HEK293T (cell line): ENCODE results near the gene BFAR.

Source experiments
- ARNT ChIP-seq: fragments of 450-650 bp; IDR thresholded peaks from 2 replicates; pipeline ENCODE4 v1.6.1; 2017; ENCODE audit warnings: mild to moderate bottlenecking
- BHLHE40 ChIP-seq: fragments of 450-650 bp; IDR thresholded peaks from 2 replicates; pipeline ENCODE4 v1.6.1; 2016; ENCODE audit warnings: mild to moderate bottlenecking, moderate library complexity, borderline replicate concordance
- ELF4 ChIP-seq: fragments of 450-650 bp; IDR thresholded peaks from 2 replicates; pipeline ENCODE4 v1.6.1; 2017; ENCODE audit warnings: antibody characterized with exemption
- FOXA1 ChIP-seq: fragments of 450-650 bp; IDR thresholded peaks from 2 replicates; pipeline ENCODE4 v1.6.1; 2016; ENCODE audit warnings: mild to moderate bottlenecking
- FOXK2 ChIP-seq: fragments of 450-650 bp; IDR thresholded peaks from 2 replicates; pipeline ENCODE4 v1.6.1; 2016; ENCODE audit warnings: mild to moderate bottlenecking
- FOXM1 ChIP-seq: fragments of 450-650 bp; IDR thresholded peaks from 2 replicates; pipeline ENCODE4 v1.6.1; 2017; ENCODE audit warnings: mild to moderate bottlenecking, borderline replicate concordance
- HDGF ChIP-seq: fragments of 450-650 bp; IDR thresholded peaks from 2 replicates; pipeline ENCODE4 v1.6.1; 2017; ENCODE audit warnings: antibody characterized with exemption, borderline replicate concordance
- L3MBTL2 ChIP-seq: fragments of 450-650 bp; conservative IDR thresholded peaks from 2 replicates; pipeline ENCODE4 v1.6.1; 2016; ENCODE audit warnings: mild to moderate bottlenecking
- NFRKB ChIP-seq: fragments of 450-650 bp; IDR thresholded peaks from 2 replicates; pipeline ENCODE4 v1.6.1; 2016; ENCODE audit warnings: mild to moderate bottlenecking, moderate library complexity
- PKNOX1 ChIP-seq: fragments of 450-650 bp; IDR thresholded peaks from 2 replicates; pipeline ENCODE4 v1.6.1; 2016
- SP1 ChIP-seq: fragments of 450-650 bp; IDR thresholded peaks from 2 replicates; pipeline ENCODE4 v1.6.1; 2017
- SUZ12 ChIP-seq: fragments of 450-650 bp; IDR thresholded peaks from 2 replicates; pipeline ENCODE4 v1.6.1; 2016; ENCODE audit warnings: mild to moderate bottlenecking
- TARDBP ChIP-seq: fragments of 450-650 bp; IDR thresholded peaks from 2 replicates; pipeline ENCODE4 v1.6.1; 2016

- TF ChIP-seq FOXK2 (no peak), FOXA1 (no peak), BHLHE40 (no peak), ELF4 (no peak), SUZ12 (no peak), NFRKB (no peak), FOXM1 (no peak), HDGF (no peak), TARDBP (no peak), L3MBTL2 (no peak), PKNOX1 (no peak), ARNT (no peak), SP1 (no peak)
Observed at GRCh38 chr16:14616280-14616679, 16.5 kb upstream of the BFAR start.
